GM20431 (cell line): Measurements from ENCODE around the gene SLC4A9.

Source experiments
- in situ Hi-C: fragments of 300-500 bp; cut with MseI, MboI; formaldehyde crosslinking; loops from one replicate; pipeline ENCODE4 v1.15.0; 2020; ENCODE audit warnings: low sequenced_read_pairs; ENCODE audit not compliant: unreplicated experiment

Gene SLC4A9

DNA sequence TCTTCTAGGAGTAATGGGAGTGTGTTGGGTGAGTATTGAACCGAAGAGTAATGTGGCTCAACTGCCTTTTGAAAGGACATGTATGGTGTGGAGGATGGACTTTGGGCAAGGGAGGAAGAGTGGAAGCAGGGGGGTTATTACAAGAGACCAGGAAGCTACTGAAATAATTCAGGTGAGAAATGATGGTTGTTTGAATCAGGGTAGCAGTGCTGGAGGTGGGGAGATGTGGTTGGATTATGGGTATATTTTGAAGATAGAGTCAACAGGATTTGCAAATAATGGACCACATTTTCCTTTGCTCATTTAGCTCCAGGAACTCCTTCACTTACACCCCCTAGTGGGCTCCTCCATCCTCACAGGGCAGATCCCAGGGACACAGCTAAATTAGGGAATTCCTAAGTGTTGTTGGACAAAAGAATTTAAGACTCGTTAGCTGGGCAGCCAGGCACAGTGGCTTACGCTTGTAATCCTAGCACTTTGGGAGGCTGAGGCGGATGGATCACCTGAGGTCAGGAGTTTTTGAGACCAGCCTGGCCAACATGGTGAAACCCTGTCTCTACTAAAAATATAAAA is 1.2 kb upstream of the SLC4A9 start:
- in situ Hi-C loops, result loop anchor here (25.0 kb wide), 2 partner anchors 278 to 297 kb away; partner anchors contain the start of genes CD14, IK, NDUFA2 and TMCO6

DNA sequence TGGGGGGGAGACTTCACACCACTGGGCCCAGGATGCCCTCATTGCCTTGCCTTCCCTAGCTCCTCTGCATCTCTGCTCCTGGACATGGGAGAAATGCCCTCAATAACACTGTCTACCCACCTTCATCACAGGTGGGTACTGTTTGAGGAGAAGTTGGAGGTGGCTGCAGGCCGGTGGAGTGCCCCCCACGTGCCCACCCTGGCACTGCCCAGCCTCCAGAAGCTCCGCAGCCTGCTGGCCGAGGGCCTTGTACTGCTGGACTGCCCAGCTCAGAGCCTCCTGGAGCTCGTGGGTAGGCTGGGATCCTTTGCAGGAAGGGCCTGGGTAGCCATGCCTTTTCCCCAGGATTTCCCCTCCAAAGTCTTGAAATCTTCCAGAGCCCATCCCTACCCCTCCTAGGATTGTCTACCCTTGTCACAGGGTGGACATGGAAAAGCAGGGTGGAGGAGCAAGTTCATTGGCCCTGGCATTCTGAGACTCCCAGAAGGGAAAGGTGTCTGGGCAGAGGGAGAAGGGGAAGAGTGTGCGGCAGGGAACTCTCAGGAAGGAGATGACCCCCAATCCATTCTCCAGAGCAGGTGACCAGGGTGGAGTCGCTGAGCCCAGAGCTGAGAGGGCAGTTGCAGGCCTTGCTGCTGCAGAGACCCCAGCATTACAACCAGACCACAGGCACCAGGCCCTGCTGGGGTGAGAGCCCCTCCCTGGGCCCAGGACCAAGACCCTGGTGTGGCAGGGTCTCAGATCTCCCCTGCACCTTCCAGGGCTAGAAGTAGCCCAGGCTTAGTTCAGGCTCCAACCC is 886 bp downstream of the SLC4A9 start:
- in situ Hi-C loops, result loop anchor here (25.0 kb wide), 2 partner anchors 276 to 299 kb away; partner anchors contain the start of genes CD14, IK, NDUFA2 and TMCO6

DNA sequence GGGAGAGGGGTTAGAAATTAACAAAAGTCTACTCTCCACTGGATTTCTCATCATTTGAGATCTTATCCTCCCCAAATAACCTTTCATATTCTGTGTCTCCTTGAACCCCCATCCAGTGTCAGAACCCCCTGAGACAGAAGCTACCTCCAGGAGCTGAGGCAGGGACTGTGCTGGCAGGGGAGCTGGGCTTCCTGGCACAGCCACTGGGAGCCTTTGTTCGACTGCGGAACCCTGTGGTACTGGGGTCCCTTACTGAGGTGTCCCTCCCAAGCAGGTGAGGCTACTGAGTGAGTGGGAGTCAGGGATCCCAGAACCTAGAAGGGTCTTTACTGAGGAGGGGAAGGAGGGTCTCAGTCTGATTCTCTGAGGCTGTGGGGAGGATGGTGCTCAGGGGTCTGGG is 1.9 kb downstream of the SLC4A9 start:
- in situ Hi-C loops, result loop anchor here (25.0 kb wide), 2 partner anchors 275 to 300 kb away; partner anchors contain the start of genes CD14, IK, NDUFA2 and TMCO6

DNA sequence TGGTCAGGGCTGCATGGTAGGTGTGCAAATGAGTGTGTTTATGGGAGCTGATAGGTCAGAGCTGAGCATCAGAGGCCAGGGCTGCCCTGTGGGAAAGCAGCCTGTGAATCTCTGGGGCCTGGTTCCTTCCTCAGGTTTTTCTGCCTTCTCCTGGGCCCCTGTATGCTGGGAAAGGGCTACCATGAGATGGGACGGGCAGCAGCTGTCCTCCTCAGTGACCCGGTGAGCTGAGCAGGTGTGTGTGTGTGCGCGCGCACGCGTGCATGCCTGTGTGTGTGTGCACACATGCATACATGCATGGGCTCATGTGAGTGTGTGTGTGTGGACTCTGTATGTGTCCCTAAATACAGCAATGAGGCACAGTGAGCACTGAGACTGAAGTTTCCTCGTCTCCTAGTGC is 2.3 kb downstream of the SLC4A9 start:
- in situ Hi-C loops, result loop anchor here (25.0 kb wide), 2 partner anchors 275 to 300 kb away; partner anchors contain the start of genes CD14, IK, NDUFA2 and TMCO6

- in situ Hi-C loops, result loop anchor here (25.0 kb wide), 2 partner anchors 274 to 301 kb away; partner anchors contain the start of genes CD14, IK, NDUFA2 and TMCO6
These were observed 3.1 kb downstream of the SLC4A9 start for GRCh38 chr5:140362875-140363630.

DNA sequence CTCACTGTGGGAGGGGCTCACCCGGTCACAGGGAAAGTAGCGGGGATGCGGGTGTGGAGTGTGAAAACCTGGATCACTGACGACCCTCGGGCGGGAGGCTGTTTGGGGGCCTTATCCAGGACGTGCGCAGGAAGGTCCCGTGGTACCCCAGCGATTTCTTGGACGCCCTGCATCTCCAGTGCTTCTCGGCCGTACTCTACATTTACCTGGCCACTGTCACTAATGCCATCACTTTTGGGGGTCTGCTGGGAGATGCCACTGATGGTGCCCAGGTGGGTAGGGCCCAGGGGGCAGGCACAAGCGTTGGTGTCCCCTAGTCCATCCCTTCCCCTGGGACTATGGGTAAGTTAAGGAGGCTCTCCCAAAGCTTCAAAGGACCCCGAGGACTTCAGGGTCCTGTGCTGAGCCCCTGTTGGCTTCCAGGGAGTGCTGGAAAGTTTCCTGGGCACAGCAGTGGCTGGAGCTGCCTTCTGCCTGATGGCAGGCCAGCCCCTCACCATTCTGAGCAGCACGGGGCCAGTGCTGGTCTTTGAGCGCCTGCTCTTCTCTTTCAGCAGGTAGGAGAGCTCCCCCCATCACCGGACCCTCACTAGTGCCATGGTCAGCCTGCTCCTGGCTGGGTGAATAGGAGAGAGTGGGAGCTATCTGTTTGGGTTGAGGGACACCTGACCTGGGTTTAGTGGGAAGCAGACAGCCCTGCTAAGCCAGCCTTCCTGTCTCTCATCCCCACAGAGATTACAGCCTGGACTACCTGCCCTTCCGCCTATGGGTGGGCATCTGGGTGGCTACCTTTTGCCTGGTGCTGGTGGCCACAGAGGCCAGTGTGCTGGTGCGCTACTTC is 3.9 kb downstream of the SLC4A9 start:
- in situ Hi-C loops, result loop anchor here (25.0 kb wide), 2 partner anchors 273 to 302 kb away; partner anchors contain the start of genes CD14, IK, NDUFA2 and TMCO6

DNA sequence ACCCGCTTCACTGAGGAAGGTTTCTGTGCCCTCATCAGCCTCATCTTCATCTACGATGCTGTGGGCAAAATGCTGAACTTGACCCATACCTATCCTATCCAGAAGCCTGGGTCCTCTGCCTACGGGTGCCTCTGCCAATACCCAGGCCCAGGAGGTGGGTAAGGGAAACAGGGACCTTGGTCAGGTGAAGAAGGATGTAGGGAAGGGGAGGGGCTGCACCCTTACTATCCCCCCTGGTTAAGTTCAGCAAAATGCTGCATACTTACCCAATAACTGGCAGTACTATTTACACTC is 4.4 kb downstream of the SLC4A9 start:
- in situ Hi-C loops, result loop anchor here (25.0 kb wide), 2 partner anchors 273 to 302 kb away; partner anchors contain the start of genes CD14, IK, NDUFA2 and TMCO6

DNA sequence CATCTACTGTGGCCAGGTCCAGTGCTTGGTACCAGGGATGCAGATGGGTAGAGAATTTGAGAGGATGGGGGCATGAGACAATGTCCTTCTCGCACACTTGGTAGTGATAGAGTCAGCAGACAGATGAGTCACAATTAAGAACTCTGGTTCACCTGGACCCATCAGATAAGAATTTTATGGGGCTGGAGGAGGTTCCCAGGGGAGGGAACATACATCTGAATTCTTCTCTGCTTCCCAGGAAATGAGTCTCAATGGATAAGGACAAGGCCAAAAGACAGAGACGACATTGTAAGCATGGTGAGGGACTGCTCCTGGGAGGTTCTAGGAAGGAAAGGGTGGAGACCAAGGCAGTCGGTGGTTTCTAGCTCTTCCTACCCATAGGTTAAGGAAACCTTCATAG is 5.3 kb downstream of the SLC4A9 start:
- in situ Hi-C loops, result loop anchor here (25.0 kb wide), 2 partner anchors 272 to 303 kb away; partner anchors contain the start of genes CD14, IK, NDUFA2 and TMCO6

DNA sequence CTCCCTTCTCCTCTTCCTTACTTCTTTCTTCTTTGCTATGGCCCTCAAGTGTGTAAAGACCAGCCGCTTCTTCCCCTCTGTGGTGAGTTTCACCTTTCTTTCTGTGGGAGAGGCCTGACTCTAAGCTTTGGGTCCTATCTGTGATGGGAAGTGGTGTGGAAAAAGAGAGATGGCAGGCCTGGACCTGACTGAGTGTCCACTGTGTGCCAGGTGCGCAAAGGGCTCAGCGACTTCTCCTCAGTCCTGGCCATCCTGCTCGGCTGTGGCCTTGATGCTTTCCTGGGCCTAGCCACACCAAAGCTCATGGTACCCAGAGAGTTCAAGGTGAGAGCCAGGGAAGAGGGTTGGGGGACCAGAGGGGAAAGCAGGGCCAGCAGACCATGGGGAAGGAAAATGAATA is 5.9 kb downstream of the SLC4A9 start:
- in situ Hi-C loops, result loop anchor here (25.0 kb wide), 2 partner anchors 271 to 304 kb away; partner anchors contain the start of genes CD14, IK, NDUFA2 and TMCO6

- in situ Hi-C loops, result loop anchor here (25.0 kb wide), 2 partner anchors 271 to 304 kb away; partner anchors contain the start of genes CD14, IK, NDUFA2 and TMCO6
These were observed 6.7 kb downstream of the SLC4A9 start for GRCh38 chr5:140366589-140367255.

GRCh38 chr5:140367256-140368013 is 7.4 kb downstream of the SLC4A9 start:
- in situ Hi-C loops, result loop anchor here (25.0 kb wide), 2 partner anchors 270 to 305 kb away; partner anchors contain the start of genes CD14, IK, NDUFA2 and TMCO6

GRCh38 chr5:140371356-140372151 is 11.6 kb downstream of the SLC4A9 start:
- in situ Hi-C loops, result loop anchor here (25.0 kb wide), 2 partner anchors 266 to 309 kb away; partner anchors contain the start of genes CD14, IK, NDUFA2 and TMCO6

- in situ Hi-C loops, result loop anchor here (25.0 kb wide), 2 partner anchors 264 to 311 kb away; partner anchors contain the start of genes CD14, IK, NDUFA2 and TMCO6
These were observed 13.0 kb downstream of the SLC4A9 start for GRCh38 chr5:140372971-140373487.

DNA sequence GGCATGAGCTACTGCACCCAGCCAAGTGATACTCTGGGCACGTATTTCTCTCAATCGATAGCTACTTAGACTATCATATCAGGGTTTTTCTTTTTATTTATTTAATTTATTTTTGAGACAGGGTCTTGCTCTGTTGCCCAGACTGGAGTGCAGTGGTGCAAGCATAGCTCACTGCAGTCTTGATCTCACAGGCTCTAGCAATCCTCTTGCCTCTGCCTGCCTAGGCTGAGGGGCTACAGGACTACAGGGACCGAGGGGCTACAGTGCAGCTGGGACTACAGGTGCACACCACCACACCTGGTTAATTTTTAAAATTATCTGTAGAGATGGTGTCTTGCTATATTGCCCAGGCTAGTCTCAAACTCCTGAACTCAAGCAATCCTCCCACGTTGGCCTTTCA is 21.4 kb downstream of the SLC4A9 start:
- in situ Hi-C loops, result no loop called here

GRCh38 chr5:140381972-140382371 is 22.0 kb downstream of the SLC4A9 start:
- in situ Hi-C loops, result no loop called here

DNA sequence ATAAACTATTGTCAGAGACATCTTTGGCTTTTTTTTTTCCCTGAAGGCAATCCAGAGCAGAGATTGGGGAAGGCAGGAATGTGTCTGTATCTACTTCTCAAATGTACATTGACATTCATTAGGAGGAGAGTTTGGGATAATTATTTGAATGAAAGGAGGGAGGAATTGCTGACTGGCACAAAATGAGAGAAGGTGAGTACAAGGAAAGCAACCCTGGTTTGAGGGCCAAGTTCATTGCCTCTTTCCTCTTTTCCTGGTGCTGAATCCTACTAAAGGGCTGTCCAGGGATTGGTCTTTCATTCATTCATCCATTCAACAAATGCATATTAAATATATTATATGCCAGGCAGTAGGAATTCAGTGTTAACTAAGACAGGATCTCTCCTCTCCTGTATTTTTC is 22.9 kb downstream of the SLC4A9 start:
- in situ Hi-C loops, result no loop called here

DNA sequence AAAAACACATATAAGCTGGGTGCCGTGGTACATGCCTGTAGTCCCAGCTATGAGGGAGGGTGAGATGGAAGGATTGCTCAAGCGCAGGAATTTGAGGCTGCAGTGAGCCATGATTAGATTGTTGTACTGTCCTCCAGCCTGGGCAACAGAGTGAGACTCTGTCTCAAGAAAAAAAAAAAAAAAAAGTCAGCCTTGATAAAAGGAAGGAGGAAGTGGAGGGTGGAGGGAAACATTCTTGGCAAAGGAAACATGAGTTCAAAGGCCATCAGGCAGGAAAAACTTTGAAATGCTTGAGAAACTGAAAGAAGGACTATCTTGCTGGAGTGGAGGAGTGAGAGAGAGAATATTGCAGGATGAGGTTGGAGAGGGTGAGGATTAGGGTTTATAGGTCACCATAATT is 23.3 kb downstream of the SLC4A9 start:
- in situ Hi-C loops, result no loop called here
